SK-N-SH (cell line): ENCODE data around the gene SYNGR1. TPM values are rescaled to one million over a fixed set of nuclear protein-coding genes. Genes with fewer than 3 reads are reported as not detected.

ENCODE experiments used
- CTCF ChIA-PET: fragments of 300-600, 350-600 bp; formaldehyde crosslinking; extraction: SDS; loops from one replicate; lab custom pipeline; 2021; lab: Yijun Ruan, JAX
- POLR2A ChIA-PET: fragments of 350-600 bp; sonication (Branson Sonifier 250); formaldehyde crosslinking; extraction: SDS; loops from one replicate; lab custom pipeline; 2020; ENCODE audit warnings: antibody characterized with exemption, inconsistent platforms; lab: Yijun Ruan, JAX
- DNase-seq: peaks from one replicate; pipeline ENCODE4 v3.0.0; 2012
- H2AFZ ChIP-seq: fragments of 200-600 bp; sonication (generic); 2 replicates; pipeline ENCODE4 v1.8.1; 2016; ENCODE audit warnings: antibody characterized with exemption, mild to moderate bottlenecking, low read depth
- H3F3A ChIP-seq: fragments of 200-600 bp; sonication (generic); replicated peaks from 2 replicates; pipeline ENCODE3; 2016; ENCODE audit warnings: antibody characterized with exemption, mild to moderate bottlenecking; ENCODE audit not compliant: insufficient read depth
- H3K27ac ChIP-seq, 2 experiments: fragments of 200-500 bp in 1 of 2; fragments of 200-600 bp in 1 of 2; sonication (Bioruptor generic) in 1 of 2; sonication (generic), shearing (Covaris generic) in 1 of 2; 2 replicates each; pipeline versions ENCODE4 v1.5.1 to v1.6.1; 2014 to 2016; ENCODE audit warnings: low read depth in 2 of 2, inconsistent platforms in 1 of 2, low read length in 1 of 2, mild to moderate bottlenecking in 1 of 2, mixed read lengths in 1 of 2
- H3K27me3 ChIP-seq: fragments of 200-600 bp; sonication (generic), shearing (Covaris generic); 2 replicates; pipeline ENCODE4 v1.6.1; 2016; ENCODE audit warnings: mixed run types; ENCODE audit not compliant: insufficient read depth
- H3K36me3 ChIP-seq, 2 experiments: fragments of 200-500 bp in 1 of 2; fragments of 200-600 bp in 1 of 2; sonication (Bioruptor generic) in 1 of 2; sonication (generic) in 1 of 2; replicated peaks in 1 of 2; 2 replicates each; pipeline versions ENCODE3 to v1.5.1; 2014 to 2016; ENCODE audit warnings: low read length in 1 of 2, mild to moderate bottlenecking in 1 of 2; ENCODE audit not compliant: insufficient read depth in 2 of 2, control insufficient read depth in 1 of 2
- H3K4me1 ChIP-seq, 2 experiments: fragments of 200-500 bp in 1 of 2; fragments of 200-600 bp in 1 of 2; sonication (Bioruptor generic) in 1 of 2; sonication (generic), shearing (Covaris generic) in 1 of 2; 2 replicates each; pipeline versions ENCODE4 v1.5.1 to v1.6.1; 2014 to 2016; ENCODE audit warnings: low read depth in 1 of 2, low read length in 1 of 2, mixed run types in 1 of 2; ENCODE audit not compliant: insufficient read depth in 2 of 2, control insufficient read depth in 1 of 2
- H3K4me2 ChIP-seq: fragments of 200-600 bp; sonication (generic), shearing (Covaris generic); 2 replicates; pipeline ENCODE4 v1.6.1; 2017; ENCODE audit warnings: mixed run types
- H3K4me3 ChIP-seq, 2 experiments: fragments of 200-500 bp in 1 of 2; fragments of 200-600 bp in 1 of 2; sonication (Bioruptor generic) in 1 of 2; sonication (generic), shearing (Covaris generic) in 1 of 2; 2 replicates each; pipeline versions ENCODE4 v1.5.1 to v1.8.1; 2014 to 2016; ENCODE audit warnings: low read depth in 2 of 2, inconsistent platforms in 1 of 2, low read length in 1 of 2, mild to moderate bottlenecking in 1 of 2, mixed read lengths in 1 of 2, moderate library complexity in 1 of 2
- H3K79me2 ChIP-seq: fragments of 200-600 bp; sonication (generic); 2 replicates; pipeline ENCODE4 v1.8.1; 2017; ENCODE audit warnings: mild to moderate bottlenecking; ENCODE audit not compliant: insufficient read depth
- H3K9ac ChIP-seq: fragments of 200-600 bp; sonication (generic); 2 replicates; pipeline ENCODE4 v1.6.1; 2017; ENCODE audit warnings: mixed run types
- H3K9me2 ChIP-seq: fragments of 200-600 bp; sonication (generic); 2 replicates; pipeline ENCODE4 v1.6.1; 2017; ENCODE audit warnings: mixed run types
- H3K9me3 ChIP-seq: fragments of 200-600 bp; sonication (generic); 2 replicates; pipeline ENCODE4 v1.6.1; 2017; ENCODE audit warnings: mixed run types, mild to moderate bottlenecking, moderate library complexity
- H4K20me1 ChIP-seq: fragments of 200-600 bp; sonication (generic); 2 replicates; pipeline ENCODE4 v1.6.1; 2017; ENCODE audit warnings: mild to moderate bottlenecking, mixed run types; ENCODE audit not compliant: insufficient read depth
- CHD2 ChIP-seq: fragments of 150-350 bp; IDR thresholded peaks from 2 replicates; pipeline ENCODE4 v1.6.1; 2018; ENCODE audit warnings: low read length; ENCODE audit not compliant: partially characterized antibody
- EZH2phosphoT487 ChIP-seq: fragments of 200-600 bp; sonication (generic); IDR thresholded peaks from 2 replicates; pipeline ENCODE4 v1.6.1; 2017; ENCODE audit warnings: low read depth, mixed run types, mild to moderate bottlenecking, antibody characterized with exemption, moderate library complexity, borderline replicate concordance
- FOSL2 ChIP-seq: IDR thresholded peaks from 2 replicates; pipeline ENCODE4 v1.4.0; 2012; ENCODE audit warnings: low read depth, mild to moderate bottlenecking, moderate library complexity, borderline replicate concordance
- FOXM1 ChIP-seq: IDR thresholded peaks from 2 replicates; pipeline ENCODE4 v1.4.0; 2012; ENCODE audit warnings: low read depth, mild to moderate bottlenecking
- GATA2 ChIP-seq: sonication (generic); formaldehyde crosslinking; IDR thresholded peaks from 2 replicates; pipeline ENCODE4 v1.5.0; 2020; ENCODE audit warnings: mild to moderate bottlenecking, missing genetic modification reagents
- JUND ChIP-seq: IDR thresholded peaks from 2 replicates; pipeline ENCODE4 v1.4.0; 2012
- MEF2A ChIP-seq: IDR thresholded peaks from 2 replicates; pipeline ENCODE4 v1.4.0; 2012; ENCODE audit warnings: low read depth, borderline replicate concordance
- MXI1 ChIP-seq: IDR thresholded peaks from 2 replicates; pipeline ENCODE4 v1.6.1; 2012; ENCODE audit warnings: mild to moderate bottlenecking, low read depth, low read length, improper control_type of control experiment
- NRF1 ChIP-seq: IDR thresholded peaks from 2 replicates; pipeline ENCODE4 v1.6.1; 2012; ENCODE audit warnings: low read depth, mild to moderate bottlenecking, low read length
- PBX3 ChIP-seq: IDR thresholded peaks from 2 replicates; pipeline ENCODE4; 2012
- POLR2AphosphoS5 ChIP-seq: IDR thresholded peaks from 2 replicates; pipeline ENCODE4 v1.6.1; 2012; ENCODE audit warnings: low read depth, low read length
- RCOR1 ChIP-seq: fragments of 150-350 bp; IDR thresholded peaks from 2 replicates; pipeline ENCODE4 v1.6.1; 2017; ENCODE audit warnings: antibody characterized with exemption, low read length
- RFX5 ChIP-seq: IDR thresholded peaks from 2 replicates; pipeline ENCODE4 v1.6.1; 2012; ENCODE audit warnings: mild to moderate bottlenecking, improper control_type of control experiment, low read length
- RXRA ChIP-seq: IDR thresholded peaks from 2 replicates; pipeline ENCODE4 v1.4.0; 2012; ENCODE audit warnings: low read depth, mild to moderate bottlenecking, borderline replicate concordance
- SIN3A ChIP-seq: IDR thresholded peaks from 2 replicates; pipeline ENCODE4 v1.6.1; 2012; ENCODE audit warnings: low read depth, mild to moderate bottlenecking, low read length, moderate library complexity, borderline replicate concordance
- TAF1 ChIP-seq: IDR thresholded peaks from 2 replicates; pipeline ENCODE4 v1.6.1; 2012; ENCODE audit warnings: low read depth, mild to moderate bottlenecking, low read length, moderate library complexity, borderline replicate concordance
- TCF12 ChIP-seq: IDR thresholded peaks from 2 replicates; pipeline ENCODE4 v1.4.0; 2012
- WGBS: methylation state at CpG from one replicate; pipeline ENCODE4 v1.1.6; 2017; ENCODE audit warnings: low lambda C conversion rate; 5-methylcytosine and 5-hydroxymethylcytosine counted together
- polyA plus RNA-seq, 3 experiments: library from polyadenylated mRNA; depleted of rRNA; stranded (reverse); fragments of >200 nt; gene quantifications; 2 replicates each; pipeline ENCODE4 v1.2.3, GENCODE V29; 2012
- TF ChIP-seq, protein P1 (sequence below): IDR thresholded peaks from 2 replicates; pipeline ENCODE4 v1.4.0; 2012; ENCODE audit warnings: low read depth, borderline replicate concordance
- TF ChIP-seq, protein P2 (sequence below): IDR thresholded peaks from 2 replicates; pipeline ENCODE4 v1.6.1; 2012; ENCODE audit warnings: mild to moderate bottlenecking, low read depth, low read length, moderate library complexity

The SYNGR1 gene
- polyA plus RNA-seq, 1 of the 3 experiments (the other 2 are of a cell fraction): 18.7 TPM

DNA sequence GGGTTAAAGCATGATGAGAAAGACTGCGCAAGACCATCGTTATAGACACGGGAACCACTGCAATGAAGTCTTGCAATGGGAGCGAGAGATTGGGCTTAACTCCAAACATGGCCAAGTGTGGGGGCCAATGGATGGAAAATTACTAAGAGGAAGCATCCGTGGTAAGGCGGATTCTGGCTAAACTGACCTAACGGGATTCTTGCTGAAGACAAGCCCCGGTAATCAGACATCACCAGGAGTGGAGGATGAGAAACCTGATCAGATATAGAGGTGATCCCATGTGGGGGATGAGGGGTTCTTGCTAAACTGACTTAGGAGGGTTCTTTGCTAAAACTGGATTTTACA, 5.8 kb upstream of the SYNGR1 start (continued):
- no peak for TF ChIP-seq CHD2
- no peak for TF ChIP-seq TCF12
- TF ChIP-seq RFX5: no peak
- TF ChIP-seq POLR2AphosphoS5: no peak
- no peak for TF ChIP-seq PBX3
- no peak for TF ChIP-seq RXRA
- no peak for TF ChIP-seq NRF1
- TF ChIP-seq GATA2 (CRISPR knock-in tag): no peak
- no peak for TF ChIP-seq JUND
- no peak for TF ChIP-seq EZH2phosphoT487
- TF ChIP-seq, all 33 proteins: peak for 0

- ChIA-PET CTCF (interaction anchor here (0.8 kb wide), 1 partner anchor 100 kb away, joined by 3 read pairs; no protein-coding TSS in a partner anchor), POLR2A (no interaction called here)
- TF ChIP-seq MXI1: no peak
- no peak for TF ChIP-seq TCF12
- no peak for TF ChIP-seq RCOR1
- TF ChIP-seq, protein P1, sequence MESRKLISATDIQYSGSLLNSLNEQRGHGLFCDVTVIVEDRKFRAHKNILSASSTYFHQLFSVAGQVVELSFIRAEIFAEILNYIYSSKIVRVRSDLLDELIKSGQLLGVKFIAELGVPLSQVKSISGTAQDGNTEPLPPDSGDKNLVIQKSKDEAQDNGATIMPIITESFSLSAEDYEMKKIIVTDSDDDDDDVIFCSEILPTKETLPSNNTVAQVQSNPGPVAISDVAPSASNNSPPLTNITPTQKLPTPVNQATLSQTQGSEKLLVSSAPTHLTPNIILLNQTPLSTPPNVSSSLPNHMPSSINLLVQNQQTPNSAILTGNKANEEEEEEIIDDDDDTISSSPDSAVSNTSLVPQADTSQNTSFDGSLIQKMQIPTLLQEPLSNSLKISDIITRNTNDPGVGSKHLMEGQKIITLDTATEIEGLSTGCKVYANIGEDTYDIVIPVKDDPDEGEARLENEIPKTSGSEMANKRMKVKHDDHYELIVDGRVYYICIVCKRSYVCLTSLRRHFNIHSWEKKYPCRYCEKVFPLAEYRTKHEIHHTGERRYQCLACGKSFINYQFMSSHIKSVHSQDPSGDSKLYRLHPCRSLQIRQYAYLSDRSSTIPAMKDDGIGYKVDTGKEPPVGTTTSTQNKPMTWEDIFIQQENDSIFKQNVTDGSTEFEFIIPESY: no peak
- no peak for TF ChIP-seq TAF1
- TF ChIP-seq FOXM1: no peak
- TF ChIP-seq CHD2: no peak
- TF ChIP-seq NRF1: no peak
- TF ChIP-seq RXRA: no peak
- TF ChIP-seq POLR2AphosphoS5: no peak
- TF ChIP-seq, protein P2, sequence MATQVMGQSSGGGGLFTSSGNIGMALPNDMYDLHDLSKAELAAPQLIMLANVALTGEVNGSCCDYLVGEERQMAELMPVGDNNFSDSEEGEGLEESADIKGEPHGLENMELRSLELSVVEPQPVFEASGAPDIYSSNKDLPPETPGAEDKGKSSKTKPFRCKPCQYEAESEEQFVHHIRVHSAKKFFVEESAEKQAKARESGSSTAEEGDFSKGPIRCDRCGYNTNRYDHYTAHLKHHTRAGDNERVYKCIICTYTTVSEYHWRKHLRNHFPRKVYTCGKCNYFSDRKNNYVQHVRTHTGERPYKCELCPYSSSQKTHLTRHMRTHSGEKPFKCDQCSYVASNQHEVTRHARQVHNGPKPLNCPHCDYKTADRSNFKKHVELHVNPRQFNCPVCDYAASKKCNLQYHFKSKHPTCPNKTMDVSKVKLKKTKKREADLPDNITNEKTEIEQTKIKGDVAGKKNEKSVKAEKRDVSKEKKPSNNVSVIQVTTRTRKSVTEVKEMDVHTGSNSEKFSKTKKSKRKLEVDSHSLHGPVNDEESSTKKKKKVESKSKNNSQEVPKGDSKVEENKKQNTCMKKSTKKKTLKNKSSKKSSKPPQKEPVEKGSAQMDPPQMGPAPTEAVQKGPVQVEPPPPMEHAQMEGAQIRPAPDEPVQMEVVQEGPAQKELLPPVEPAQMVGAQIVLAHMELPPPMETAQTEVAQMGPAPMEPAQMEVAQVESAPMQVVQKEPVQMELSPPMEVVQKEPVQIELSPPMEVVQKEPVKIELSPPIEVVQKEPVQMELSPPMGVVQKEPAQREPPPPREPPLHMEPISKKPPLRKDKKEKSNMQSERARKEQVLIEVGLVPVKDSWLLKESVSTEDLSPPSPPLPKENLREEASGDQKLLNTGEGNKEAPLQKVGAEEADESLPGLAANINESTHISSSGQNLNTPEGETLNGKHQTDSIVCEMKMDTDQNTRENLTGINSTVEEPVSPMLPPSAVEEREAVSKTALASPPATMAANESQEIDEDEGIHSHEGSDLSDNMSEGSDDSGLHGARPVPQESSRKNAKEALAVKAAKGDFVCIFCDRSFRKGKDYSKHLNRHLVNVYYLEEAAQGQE: no peak
- no peak for TF ChIP-seq MEF2A
- no peak for TF ChIP-seq SIN3A
- no peak for TF ChIP-seq FOSL2
- TF ChIP-seq GATA2 (CRISPR knock-in tag): no peak
- Histone ChIP-seq H3K27ac (no peak overlapping the region), H2AFZ (no peak overlapping the region), H3K4me1 (peaks cover 0 to 5% of the 10 kb centered on the region in 2 experiments; a peak in 2 of 4 replicates), H3K9ac (no peak overlapping the region), H3K27me3 (no peaks in the 10 kb centered on the region), H4K20me1 (no peaks in the 10 kb centered on the region), H3F3A (no peaks in the 10 kb centered on the region), H3K9me2 (no peaks in the 10 kb centered on the region), H3K9me3 (no peaks in the 10 kb centered on the region), H3K79me2 (no peaks in the 10 kb centered on the region), H3K36me3 (no peaks in the 10 kb centered on the region), H3K4me3 (no peak overlapping the region), H3K4me2 (no peak overlapping the region)
- DNase-seq: no peak
- WGBS: 96% methylated on average over 4 of the region's 4 CpGs
Observed at GRCh38 chr22:39345231-39345630, 4.6 kb upstream of the SYNGR1 start.
